ENCODE results near the gene IL23A.
A peak's percentile ranks its signal among the peaks of the same experiment; 100 is the strongest.

IL23A gene

DNA sequence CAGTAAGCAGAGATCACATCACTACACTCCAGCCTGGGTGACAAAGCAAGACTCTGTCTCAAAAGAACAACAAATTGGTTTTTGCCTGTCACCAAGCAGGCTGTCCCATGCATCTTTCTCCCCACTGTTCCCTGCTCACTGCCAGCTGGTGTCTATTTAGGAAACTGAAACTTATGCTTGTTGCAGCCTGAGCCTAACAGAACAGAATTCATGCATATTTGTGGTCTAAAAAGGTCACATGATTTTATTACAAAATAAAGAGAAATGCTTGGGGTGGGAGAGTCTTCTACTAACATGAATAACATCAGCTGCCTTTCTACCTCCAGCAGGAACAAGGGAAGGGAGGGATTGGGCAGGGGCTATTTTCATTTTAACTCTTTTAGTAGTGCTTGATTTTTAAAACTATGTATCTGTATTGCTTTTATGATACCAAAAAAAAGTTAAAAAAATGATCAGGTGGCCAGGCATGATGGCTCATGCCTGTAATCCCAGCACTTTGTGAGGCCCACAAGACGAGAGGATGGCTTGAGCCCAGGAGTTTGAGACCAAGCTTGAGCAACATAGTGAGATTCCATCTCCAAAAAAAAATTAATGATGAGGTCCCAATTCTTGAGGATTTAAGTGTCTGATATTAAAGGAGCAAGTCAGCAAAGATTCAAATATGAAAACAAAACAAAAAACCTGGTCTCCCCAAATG lies 20.3 kb downstream of the IL23A start:
- H3K36me3 ChIP-seq, result peaks cover 27% of the 10 kb centered on the region
- no peaks in the 10 kb centered on the region for H3K27me3 ChIP-seq
- H3K4me3 ChIP-seq, result peak overlapping the region; percentile 76
- H3K4me1 ChIP-seq, result peaks cover 36% of the 10 kb centered on the region
- peak overlapping the region; percentile 89 for H3K4me2 ChIP-seq
- H3K9me3 ChIP-seq, result no peaks in the 10 kb centered on the region
- peak overlapping the region; percentile 68 for H3K27ac ChIP-seq
- no peak for TF ChIP-seq Cebpa-rat (IDR thresholded peaks at IDR 0.05)
- H3K9ac ChIP-seq, result peak overlapping the region; percentile 79
- H4K20me1 ChIP-seq, result no peaks in the 10 kb centered on the region

DNA sequence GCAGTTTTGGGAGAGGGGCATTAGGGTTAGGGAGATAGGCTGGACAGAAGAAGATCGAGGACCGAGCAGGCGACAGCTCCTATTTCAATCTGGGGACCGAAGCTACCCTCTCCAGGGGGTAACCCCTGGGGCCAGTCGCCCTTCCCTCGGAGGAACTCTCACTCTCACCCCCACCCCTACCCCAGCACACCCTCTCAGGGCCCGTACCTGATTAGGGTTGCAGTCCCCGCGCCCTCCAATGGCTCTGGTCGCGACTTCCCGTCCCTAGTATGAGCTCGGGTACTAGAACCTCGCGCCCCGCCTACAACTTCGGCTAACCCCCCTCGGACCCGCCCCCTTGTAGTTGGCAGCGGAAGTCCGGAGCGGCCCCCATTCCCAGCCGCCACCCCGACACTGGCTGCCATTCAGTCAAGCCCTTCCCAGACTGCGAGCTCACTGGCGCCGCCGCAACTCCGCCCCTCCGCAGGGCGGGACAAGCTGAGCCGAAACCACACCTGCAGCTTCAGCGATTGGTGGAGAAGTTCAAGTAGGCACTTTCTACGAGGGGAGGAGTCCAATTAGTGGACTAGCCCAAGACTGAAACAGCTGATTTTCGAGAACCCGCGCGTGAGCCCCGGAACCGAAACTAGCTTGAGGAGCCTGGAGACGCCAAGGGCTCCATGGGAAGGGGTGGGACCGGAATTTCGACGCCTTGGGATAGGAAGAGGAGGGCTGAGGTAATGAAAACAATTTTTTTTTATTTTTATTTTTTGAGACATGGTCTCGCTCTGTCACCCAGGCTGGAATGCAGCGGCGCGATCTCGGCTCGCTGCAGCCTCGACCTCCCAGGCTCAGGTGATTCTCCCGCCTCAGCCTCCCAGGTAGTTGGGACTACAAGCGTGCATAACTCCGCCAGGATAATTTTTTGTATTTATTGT lies 21.4 kb downstream of the IL23A start, which contains the start of gene STAT2:
Gene STAT2, minus strand, starts transcription at position 257 of the 917 bp plus-strand sequence. CDS start 3,536 bp downstream, outside the sequence.
- Histone ChIP-seq H3K4me1 (peaks cover 36% of the 10 kb centered on the region), H3K9ac (peak within 1 kb of the TSS; percentile 79), H3K4me2 (peak within 1 kb of the TSS; percentile 89), H3K9me3 (no peaks in the 10 kb centered on the region), H3K36me3 (peaks cover 16% of the 10 kb centered on the region), H4K20me1 (no peaks in the 10 kb centered on the region), H3K27me3 (no peaks in the 10 kb centered on the region), H3K27ac (peak within 1 kb of the TSS; percentile 68), H3K4me3 (peak within 1 kb of the TSS; percentile 76)
- no peak for TF ChIP-seq Cebpa-rat (IDR thresholded peaks at IDR 0.05)

DNA sequence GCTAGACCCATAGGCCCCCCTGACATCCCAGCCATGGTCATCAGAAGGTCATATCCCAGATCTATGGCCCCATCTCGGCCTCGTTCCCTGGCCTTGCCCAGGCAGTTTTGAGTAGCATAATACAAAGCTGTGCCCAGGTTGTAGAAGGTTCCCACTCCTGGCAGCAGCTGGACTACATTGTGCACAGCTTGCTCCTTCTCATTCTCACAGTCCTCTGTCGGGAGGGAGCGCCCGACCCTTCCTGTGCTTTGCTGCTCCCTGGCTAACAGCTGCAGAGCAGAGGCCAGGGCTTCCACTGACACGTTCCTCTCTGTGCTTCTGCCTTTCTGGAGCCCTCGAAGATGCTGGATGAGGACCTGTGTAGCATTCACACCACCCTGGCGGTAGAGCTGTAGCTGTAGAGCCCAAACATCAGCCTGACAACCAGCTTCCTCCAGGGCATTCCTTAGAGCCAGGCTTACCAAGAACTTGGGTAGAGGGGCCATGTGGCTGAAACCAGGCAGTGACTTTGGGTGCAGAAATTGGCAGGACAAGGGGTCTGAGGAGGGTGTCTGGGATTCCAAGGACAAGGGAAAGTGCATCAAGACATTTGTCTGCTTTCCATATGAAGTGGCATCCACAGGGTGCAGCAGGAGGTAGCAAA lies 22.9 kb downstream of the IL23A start:
- Histone ChIP-seq H3K9ac (no peak overlapping the region), H3K4me3 (no peak overlapping the region), H3K4me1 (peaks cover 43% of the 10 kb centered on the region), H3K9me3 (no peaks in the 10 kb centered on the region), H3K27me3 (no peaks in the 10 kb centered on the region), H3K4me2 (peak overlapping the region; percentile 80), H4K20me1 (no peaks in the 10 kb centered on the region), H3K27ac (no peak overlapping the region), H3K36me3 (peaks cover under 1% of the 10 kb centered on the region; the same call in 1 of the 2 replicates)
- TF ChIP-seq Cebpa-rat (IDR thresholded peaks at IDR 0.05), result no peak

DNA sequence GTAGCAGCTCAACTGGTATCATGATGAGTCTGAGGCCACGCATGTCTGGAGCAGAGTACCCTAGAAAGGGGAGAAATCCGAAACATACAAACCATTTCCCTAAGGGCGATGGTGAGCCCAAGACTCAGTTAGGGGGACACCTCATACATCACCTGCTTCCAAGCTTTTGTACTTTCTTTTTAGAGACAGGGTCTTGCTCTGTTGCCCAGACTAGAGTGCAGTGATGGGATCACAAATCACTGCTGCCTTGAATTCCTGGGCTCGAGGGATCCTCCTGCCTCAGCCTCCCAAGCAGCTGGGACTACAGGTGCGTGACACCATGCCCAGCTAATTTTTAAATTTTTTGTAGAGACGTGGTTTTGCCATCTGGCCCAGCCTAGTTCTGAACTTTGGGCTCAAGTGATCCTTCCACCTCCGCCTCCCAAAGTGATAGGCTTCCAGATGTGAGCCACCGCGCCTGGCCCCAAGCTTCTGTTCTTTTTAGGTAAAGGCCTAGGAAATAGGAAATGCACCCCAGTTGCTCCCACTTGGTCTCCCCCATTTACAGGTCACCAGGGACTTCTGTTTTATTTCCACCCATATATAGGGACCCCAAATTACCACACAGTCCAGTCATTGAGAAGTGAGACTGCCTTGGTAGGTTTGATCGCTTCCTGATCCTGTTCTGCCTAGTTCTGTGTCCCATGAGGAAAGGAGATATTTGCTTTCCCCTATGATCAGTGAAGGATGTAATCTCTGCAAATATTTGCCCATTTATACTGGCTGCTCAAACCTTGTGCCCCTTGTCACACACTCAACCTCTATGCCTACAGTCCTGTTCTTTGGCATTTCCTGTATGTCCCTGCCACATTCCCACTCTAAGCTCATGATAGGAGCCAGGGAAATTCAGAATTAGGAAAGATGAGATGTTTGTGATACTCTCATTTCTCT lies 23.7 kb downstream of the IL23A start, which contains the start of gene APOF:
Gene APOF, minus strand, starts transcription at position 728 of the 930 bp plus-strand sequence. Its CDS starts 112 bp downstream, at position 616.
- peak within 1 kb of the TSS; percentile 10 for H3K4me2 ChIP-seq
- no peaks in the 10 kb centered on the region for H4K20me1 ChIP-seq
- H3K27ac ChIP-seq, result no peak within 1 kb of the TSS
- no peak within 1 kb of the TSS for H3K9ac ChIP-seq
- H3K9me3 ChIP-seq, result no peaks in the 10 kb centered on the region
- H3K4me3 ChIP-seq, result no peak within 1 kb of the TSS
- H3K36me3 ChIP-seq, result no peaks in the 10 kb centered on the region
- TF ChIP-seq Cebpa-rat (IDR thresholded peaks at IDR 0.05), result no peak
- no peaks in the 10 kb centered on the region for H3K27me3 ChIP-seq
- peaks cover 47% of the 10 kb centered on the region for H3K4me1 ChIP-seq

DNA sequence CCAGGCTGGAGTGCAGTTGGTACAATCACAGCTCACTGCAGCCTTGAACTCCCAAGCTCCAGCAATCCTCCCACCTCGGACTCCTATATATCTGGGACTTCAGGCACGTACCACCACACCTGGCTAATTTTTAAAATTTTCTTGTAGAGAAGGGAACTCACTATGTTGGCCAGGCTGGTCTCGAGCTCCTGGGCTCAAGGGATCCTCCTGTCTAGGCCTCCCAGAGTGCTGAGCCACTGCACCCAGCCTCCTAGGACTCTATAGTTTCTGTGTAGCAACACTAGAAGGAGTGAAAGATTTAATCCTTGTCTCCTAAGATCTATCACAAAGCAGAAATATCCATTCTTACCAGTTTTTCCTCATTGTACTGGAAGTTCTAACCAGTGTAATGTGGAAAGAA lies 28.3 kb downstream of the IL23A start:
- Histone ChIP-seq H3K27me3 (no peaks in the 10 kb centered on the region), H3K9me3 (no peaks in the 10 kb centered on the region), H3K36me3 (no peaks in the 10 kb centered on the region), H3K4me3 (no peak overlapping the region), H3K4me1 (peaks cover 20% of the 10 kb centered on the region), H3K4me2 (peak overlapping the region; percentile 41), H3K27ac (no peak overlapping the region), H4K20me1 (no peaks in the 10 kb centered on the region), H3K9ac (no peak overlapping the region)
- no peak for TF ChIP-seq Cebpa-rat (IDR thresholded peaks at IDR 0.05)

DNA sequence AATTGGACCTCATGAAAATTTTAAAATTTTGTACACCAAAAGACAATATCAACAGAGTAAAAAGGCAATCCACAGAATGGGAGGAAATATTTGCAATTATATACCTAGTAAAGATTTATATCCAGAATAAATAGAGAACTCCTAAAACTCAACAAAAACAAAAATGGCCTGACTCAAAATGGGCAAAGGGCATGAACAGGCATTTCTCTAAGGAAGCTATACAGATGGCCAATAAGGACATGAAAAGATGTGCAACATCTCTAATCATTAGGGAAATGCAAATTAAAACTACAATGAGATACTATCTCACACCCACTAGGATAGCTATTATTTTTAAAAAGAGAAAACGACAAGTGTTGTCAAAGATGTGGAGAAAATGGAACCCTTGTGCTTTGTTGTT lies 34.8 kb downstream of the IL23A start:
- Histone ChIP-seq H3K4me3 (no peak overlapping the region), H3K36me3 (no peaks in the 10 kb centered on the region), H3K9ac (no peak overlapping the region), H3K27me3 (no peaks in the 10 kb centered on the region), H3K4me2 (no peak overlapping the region), H4K20me1 (no peaks in the 10 kb centered on the region), H3K4me1 (peaks cover 30% of the 10 kb centered on the region), H3K27ac (no peak overlapping the region), H3K9me3 (peaks cover 13% of the 10 kb centered on the region)
- no peak for TF ChIP-seq Cebpa-rat (IDR thresholded peaks at IDR 0.05)

DNA sequence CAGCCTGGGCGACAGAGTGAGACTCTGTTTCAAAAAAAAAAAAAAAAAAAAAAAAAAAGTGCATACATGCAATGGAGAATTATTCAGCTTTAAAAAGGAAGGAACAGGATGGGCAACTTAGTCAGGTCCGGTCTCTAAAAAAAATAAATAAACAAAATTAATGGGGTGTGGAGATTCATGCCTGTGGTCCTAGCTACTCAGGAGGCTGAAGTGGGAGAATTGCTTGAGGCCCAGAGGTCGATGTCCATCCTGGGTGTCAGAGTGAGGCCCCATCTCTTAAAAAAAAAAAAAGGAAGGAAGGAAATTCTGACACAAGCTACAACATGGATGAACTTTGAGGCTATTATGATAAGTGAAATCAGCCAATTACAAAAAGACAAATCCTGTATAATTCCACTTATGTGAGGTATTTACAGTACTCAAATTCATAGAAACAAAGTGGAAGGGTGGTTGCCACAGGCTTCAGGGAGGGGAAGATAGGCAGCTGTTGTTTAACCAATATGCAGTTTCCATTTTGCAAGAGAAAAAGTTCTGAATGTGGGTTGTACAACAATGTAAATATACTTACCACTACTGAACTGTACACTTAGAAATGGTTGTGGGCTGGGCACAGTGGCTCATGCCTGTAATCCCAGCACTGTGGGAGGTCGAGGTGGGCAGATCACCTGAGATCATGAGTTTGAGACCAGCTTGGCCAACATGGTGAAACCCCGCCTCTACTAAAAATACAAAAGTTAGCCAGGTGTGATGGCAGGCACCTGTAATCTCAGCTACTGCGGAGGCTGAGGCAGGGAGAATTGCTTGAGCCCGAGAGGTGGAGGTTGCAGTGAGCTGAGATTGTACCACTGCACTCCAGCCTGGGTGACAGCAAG lies 36.3 kb downstream of the IL23A start:
- H3K27ac ChIP-seq, result no peak overlapping the region
- H3K9ac ChIP-seq, result no peak overlapping the region
- peak overlapping the region; percentile 66 for H3K4me2 ChIP-seq
- no peaks in the 10 kb centered on the region for H3K27me3 ChIP-seq
- H3K4me1 ChIP-seq, result peaks cover 30% of the 10 kb centered on the region
- peaks cover 18% of the 10 kb centered on the region for H3K9me3 ChIP-seq
- no peaks in the 10 kb centered on the region for H4K20me1 ChIP-seq
- H3K36me3 ChIP-seq, result no peaks in the 10 kb centered on the region
- no peak overlapping the region for H3K4me3 ChIP-seq
- no peak for TF ChIP-seq Cebpa-rat (IDR thresholded peaks at IDR 0.05)
